Neural cell (in vitro differentiated cells): ENCODE results near the gene ARSK. TPM values are rescaled to one million over a fixed set of nuclear protein-coding genes. Genes with fewer than 3 reads are reported as not detected.

Experiments used
- H2AFZ ChIP-seq: fragments of 200-600, 300-800 bp; sonication (generic), shearing (Covaris generic); 2 replicates; pipeline ENCODE4 v1.6.0; 2014; ENCODE audit warnings: low read depth, mild to moderate bottlenecking, antibody characterized with exemption, low read length, moderate library complexity
- H3F3A ChIP-seq: fragments of 200-600 bp; shearing (Covaris generic); 2 replicates; pipeline ENCODE4 v1.6.1; 2016; ENCODE audit warnings: mild to moderate bottlenecking, moderate library complexity, mixed read lengths, antibody characterized with exemption, low read length; ENCODE audit not compliant: insufficient read depth, poor library complexity, severe bottlenecking
- H3K27ac ChIP-seq: fragments of 200-600, 300-800 bp; sonication (generic), shearing (Covaris generic); 2 replicates; pipeline ENCODE4 v1.5.1; 2014; ENCODE audit warnings: mild to moderate bottlenecking, low read length, moderate library complexity
- H3K27me3 ChIP-seq: fragments of 300-800, 200-600 bp; sonication (generic), shearing (Covaris generic); 2 replicates; pipeline ENCODE4 v1.6.0; 2014; ENCODE audit warnings: mild to moderate bottlenecking, low read depth, low read length, moderate library complexity; ENCODE audit not compliant: insufficient read depth
- H3K36me3 ChIP-seq: fragments of 300-800, 200-600 bp; sonication (generic), shearing (Covaris generic); 2 replicates; pipeline ENCODE4 v1.5.1; 2014; ENCODE audit warnings: mild to moderate bottlenecking, antibody characterized with exemption, low read length, moderate library complexity; ENCODE audit not compliant: insufficient read depth
- H3K4me2 ChIP-seq: fragments of 300-800, 200-600 bp; sonication (generic), shearing (Covaris generic); 2 replicates; pipeline ENCODE4 v1.6.0; 2014; ENCODE audit warnings: mild to moderate bottlenecking, low read length
- H3K4me3 ChIP-seq: fragments of 300-800, 200-600 bp; sonication (generic), shearing (Covaris generic); 2 replicates; pipeline ENCODE4 v1.5.1; 2014; ENCODE audit warnings: mild to moderate bottlenecking, low read length, moderate library complexity
- H3K79me2 ChIP-seq: fragments of 200-600 bp; shearing (Covaris generic); replicated peaks from 2 replicates; pipeline ENCODE4 v1.6.0; 2014; ENCODE audit warnings: mild to moderate bottlenecking, low read length, moderate library complexity; ENCODE audit not compliant: insufficient read depth
- H3K9ac ChIP-seq: fragments of 300-800, 200-600 bp; sonication (generic), shearing (Covaris generic); 2 replicates; pipeline ENCODE4 v1.6.1; 2016; ENCODE audit warnings: mild to moderate bottlenecking, low read length, mixed read lengths
- H3K9me2 ChIP-seq: fragments of 200-600 bp; shearing (Covaris generic); 2 replicates; pipeline ENCODE4 v1.6.1; 2016; ENCODE audit warnings: mild to moderate bottlenecking, low read length, mixed read lengths; ENCODE audit not compliant: insufficient read depth
- H3K9me3 ChIP-seq: fragments of 200-600, 300-800 bp; sonication (generic), shearing (Covaris generic); 2 replicates; pipeline ENCODE4 v1.6.1; 2016; ENCODE audit warnings: mild to moderate bottlenecking, mixed run types, low read length, moderate library complexity, mixed read lengths
- H4K20me1 ChIP-seq: fragments of 200-600 bp; shearing (Covaris generic); 2 replicates; pipeline ENCODE4 v1.6.1; 2016; ENCODE audit warnings: mild to moderate bottlenecking, mixed run types; ENCODE audit not compliant: insufficient read depth
- EP300 ChIP-seq: fragments of 450-650 bp; conservative IDR thresholded peaks from 2 replicates; pipeline ENCODE4 v1.6.1; 2014; ENCODE audit warnings: antibody characterized with exemption, mild to moderate bottlenecking, moderate library complexity; ENCODE audit not compliant: poor library complexity, severe bottlenecking
- EZH2 ChIP-seq: fragments of 200-600, 300-800 bp; shearing (Covaris generic), sonication (generic); IDR thresholded peaks from 2 replicates; pipeline ENCODE4 v1.6.1; 2014; ENCODE audit warnings: antibody characterized with exemption, low read length, borderline replicate concordance, mild to moderate bottlenecking; ENCODE audit not compliant: insufficient read depth, poor library complexity, severe bottlenecking
- MXI1 ChIP-seq: fragments of 450-650 bp; conservative IDR thresholded peaks from 2 replicates; pipeline ENCODE4 v1.6.1; 2014; ENCODE audit warnings: antibody characterized with exemption, mild to moderate bottlenecking; ENCODE audit not compliant: poor library complexity, severe bottlenecking
- POLR2AphosphoS5 ChIP-seq: IDR thresholded peaks from 2 replicates; pipeline ENCODE4 v1.6.1; 2012
- RAD21 ChIP-seq: fragments of 450-650 bp; conservative IDR thresholded peaks from 2 replicates; pipeline ENCODE4 v1.6.1; 2014; ENCODE audit warnings: antibody characterized with exemption, mild to moderate bottlenecking, moderate library complexity
- SMC3 ChIP-seq: fragments of 450-650 bp; conservative IDR thresholded peaks from 2 replicates; pipeline ENCODE4 v1.6.1; 2014; ENCODE audit warnings: antibody characterized with exemption, mild to moderate bottlenecking, moderate library complexity; ENCODE audit not compliant: poor library complexity
- TAF1 ChIP-seq: IDR thresholded peaks from 2 replicates; pipeline ENCODE4 v1.6.1; 2012; ENCODE audit warnings: low read depth
- polyA plus RNA-seq: library from polyadenylated mRNA; depleted of rRNA; stranded (reverse); fragments of >200 nt; gene quantifications from 2 replicates; pipeline ENCODE4 v1.2.3, GENCODE V29; 2014
- TF ChIP-seq, protein P1 (sequence below): fragments of 450-650 bp; IDR thresholded peaks from 2 replicates; pipeline ENCODE4 v1.5.1; 2014; ENCODE audit warnings: antibody characterized with exemption, mild to moderate bottlenecking, moderate library complexity; ENCODE audit not compliant: poor library complexity, severe bottlenecking
- TF ChIP-seq, protein P2 (sequence below): IDR thresholded peaks from 2 replicates; pipeline ENCODE4 v1.6.1; 2012; ENCODE audit warnings: borderline replicate concordance

The ARSK gene
- polyA plus RNA-seq, 1 donor from 2014 or later = 2.8 TPM

DNA sequence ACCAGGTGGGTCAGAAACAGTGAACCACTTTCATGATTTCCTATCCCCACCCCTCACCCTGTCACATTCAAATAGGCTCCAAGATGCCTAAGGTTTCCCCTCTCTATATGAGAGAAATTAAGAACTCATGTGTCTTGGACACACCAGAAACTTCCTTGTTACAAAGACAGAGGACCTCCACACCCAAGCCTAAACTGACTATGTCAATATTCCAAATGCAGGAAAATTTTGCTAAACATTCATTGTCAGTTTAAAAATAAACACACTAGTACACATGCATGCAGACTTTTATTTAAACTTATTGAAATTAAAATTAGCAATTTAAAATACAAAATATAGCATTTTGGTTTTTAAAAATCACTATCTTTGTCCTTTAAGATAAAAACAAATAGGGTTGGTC, 26.3 kb upstream of the ARSK start:
- H3K4me2 ChIP-seq = no peak overlapping the region
- no peaks in the 10 kb centered on the region for H3K9me2 ChIP-seq
- H3K9ac ChIP-seq = no peak overlapping the region
- H3K27ac ChIP-seq = no peak overlapping the region
- no peak for TF ChIP-seq EP300
- TF ChIP-seq TAF1 = no peak
- no peak for TF ChIP-seq EZH2
- no peak for TF ChIP-seq SMC3
- no peak for TF ChIP-seq RAD21
- no peak for TF ChIP-seq MXI1
- TF ChIP-seq, protein P1, sequence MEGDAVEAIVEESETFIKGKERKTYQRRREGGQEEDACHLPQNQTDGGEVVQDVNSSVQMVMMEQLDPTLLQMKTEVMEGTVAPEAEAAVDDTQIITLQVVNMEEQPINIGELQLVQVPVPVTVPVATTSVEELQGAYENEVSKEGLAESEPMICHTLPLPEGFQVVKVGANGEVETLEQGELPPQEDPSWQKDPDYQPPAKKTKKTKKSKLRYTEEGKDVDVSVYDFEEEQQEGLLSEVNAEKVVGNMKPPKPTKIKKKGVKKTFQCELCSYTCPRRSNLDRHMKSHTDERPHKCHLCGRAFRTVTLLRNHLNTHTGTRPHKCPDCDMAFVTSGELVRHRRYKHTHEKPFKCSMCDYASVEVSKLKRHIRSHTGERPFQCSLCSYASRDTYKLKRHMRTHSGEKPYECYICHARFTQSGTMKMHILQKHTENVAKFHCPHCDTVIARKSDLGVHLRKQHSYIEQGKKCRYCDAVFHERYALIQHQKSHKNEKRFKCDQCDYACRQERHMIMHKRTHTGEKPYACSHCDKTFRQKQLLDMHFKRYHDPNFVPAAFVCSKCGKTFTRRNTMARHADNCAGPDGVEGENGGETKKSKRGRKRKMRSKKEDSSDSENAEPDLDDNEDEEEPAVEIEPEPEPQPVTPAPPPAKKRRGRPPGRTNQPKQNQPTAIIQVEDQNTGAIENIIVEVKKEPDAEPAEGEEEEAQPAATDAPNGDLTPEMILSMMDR = no peak
- TF ChIP-seq, protein P2, sequence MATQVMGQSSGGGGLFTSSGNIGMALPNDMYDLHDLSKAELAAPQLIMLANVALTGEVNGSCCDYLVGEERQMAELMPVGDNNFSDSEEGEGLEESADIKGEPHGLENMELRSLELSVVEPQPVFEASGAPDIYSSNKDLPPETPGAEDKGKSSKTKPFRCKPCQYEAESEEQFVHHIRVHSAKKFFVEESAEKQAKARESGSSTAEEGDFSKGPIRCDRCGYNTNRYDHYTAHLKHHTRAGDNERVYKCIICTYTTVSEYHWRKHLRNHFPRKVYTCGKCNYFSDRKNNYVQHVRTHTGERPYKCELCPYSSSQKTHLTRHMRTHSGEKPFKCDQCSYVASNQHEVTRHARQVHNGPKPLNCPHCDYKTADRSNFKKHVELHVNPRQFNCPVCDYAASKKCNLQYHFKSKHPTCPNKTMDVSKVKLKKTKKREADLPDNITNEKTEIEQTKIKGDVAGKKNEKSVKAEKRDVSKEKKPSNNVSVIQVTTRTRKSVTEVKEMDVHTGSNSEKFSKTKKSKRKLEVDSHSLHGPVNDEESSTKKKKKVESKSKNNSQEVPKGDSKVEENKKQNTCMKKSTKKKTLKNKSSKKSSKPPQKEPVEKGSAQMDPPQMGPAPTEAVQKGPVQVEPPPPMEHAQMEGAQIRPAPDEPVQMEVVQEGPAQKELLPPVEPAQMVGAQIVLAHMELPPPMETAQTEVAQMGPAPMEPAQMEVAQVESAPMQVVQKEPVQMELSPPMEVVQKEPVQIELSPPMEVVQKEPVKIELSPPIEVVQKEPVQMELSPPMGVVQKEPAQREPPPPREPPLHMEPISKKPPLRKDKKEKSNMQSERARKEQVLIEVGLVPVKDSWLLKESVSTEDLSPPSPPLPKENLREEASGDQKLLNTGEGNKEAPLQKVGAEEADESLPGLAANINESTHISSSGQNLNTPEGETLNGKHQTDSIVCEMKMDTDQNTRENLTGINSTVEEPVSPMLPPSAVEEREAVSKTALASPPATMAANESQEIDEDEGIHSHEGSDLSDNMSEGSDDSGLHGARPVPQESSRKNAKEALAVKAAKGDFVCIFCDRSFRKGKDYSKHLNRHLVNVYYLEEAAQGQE = no peak
- TF ChIP-seq POLR2AphosphoS5 = no peak
- H4K20me1 ChIP-seq = no peaks in the 10 kb centered on the region
- no peaks in the 10 kb centered on the region for H3F3A ChIP-seq
- H3K9me3 ChIP-seq = no peaks in the 10 kb centered on the region
- H3K4me3 ChIP-seq = no peak overlapping the region
- no peaks in the 10 kb centered on the region for H3K27me3 ChIP-seq
- H3K36me3 ChIP-seq = peaks cover 7% of the 10 kb centered on the region
- H3K79me2 ChIP-seq = no peaks in the 10 kb centered on the region
- H2AFZ ChIP-seq = no peak overlapping the region

DNA sequence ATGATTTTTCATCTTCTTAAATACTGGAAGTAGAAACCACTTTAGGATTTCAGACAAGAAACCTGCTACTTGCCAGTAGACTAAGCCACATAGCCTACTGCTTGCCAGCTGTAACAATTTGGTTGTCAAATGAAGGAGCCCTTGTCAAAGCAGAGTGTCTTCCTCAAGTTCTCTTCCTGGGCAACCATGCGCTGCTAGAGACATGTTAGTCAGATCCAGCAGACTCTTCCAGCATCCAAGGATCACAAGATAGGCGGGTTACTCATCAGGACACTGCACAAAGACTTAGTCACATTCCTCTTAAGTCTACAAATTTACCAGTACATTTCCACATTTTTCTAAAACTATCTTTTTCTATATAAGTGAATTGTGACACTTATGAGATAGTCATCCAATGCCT, 24.5 kb upstream of the ARSK start:
- H3K9ac ChIP-seq = no peak overlapping the region
- H3K36me3 ChIP-seq = peaks cover 7% of the 10 kb centered on the region
- no peak overlapping the region for H2AFZ ChIP-seq
- H3K27ac ChIP-seq = no peak overlapping the region
- no peak overlapping the region for H3K4me3 ChIP-seq
- H3K9me3 ChIP-seq = no peaks in the 10 kb centered on the region
- no peaks in the 10 kb centered on the region for H4K20me1 ChIP-seq
- no peaks in the 10 kb centered on the region for H3K79me2 ChIP-seq
- no peaks in the 10 kb centered on the region for H3K27me3 ChIP-seq
- H3F3A ChIP-seq = no peaks in the 10 kb centered on the region
- H3K4me2 ChIP-seq = no peak overlapping the region
- H3K9me2 ChIP-seq = no peaks in the 10 kb centered on the region
- no peak for TF ChIP-seq POLR2AphosphoS5
- TF ChIP-seq MXI1 = no peak
- no peak for TF ChIP-seq TAF1
- TF ChIP-seq RAD21 = no peak
- TF ChIP-seq, protein P2 = no peak
- no peak for TF ChIP-seq EP300
- no peak for TF ChIP-seq EZH2
- TF ChIP-seq, protein P1 = no peak
- no peak for TF ChIP-seq SMC3
